Glutamatergic neuron (in vitro differentiated cells): ENCODE data around the gene CBLC. TPM values are rescaled to one million over a fixed set of nuclear protein-coding genes. Genes with fewer than 3 reads are reported as not detected.
"Not testable (repeated sequence)": the region's sequence is repeated elsewhere in the genome, so short reads cannot be mapped to it uniquely, and the experiment has no call there.

Experiments
- DNase-seq: peaks from one replicate; pipeline ENCODE4 v3.0.0; 2022
- H3K27ac Mint-ChIP-seq: one replicate; pipeline ENCODE4 v1.8.0; 2020; ENCODE audit warnings: mild to moderate bottlenecking, mixed read lengths, inconsistent platforms; ENCODE audit not compliant: unreplicated experiment
- H3K27me3 Mint-ChIP-seq: one replicate; pipeline ENCODE4 v1.8.0; 2020; ENCODE audit warnings: mild to moderate bottlenecking, moderate library complexity, mixed read lengths, inconsistent platforms; ENCODE audit not compliant: unreplicated experiment
- H3K36me3 Mint-ChIP-seq: one replicate; pipeline ENCODE4 v1.8.0; 2020; ENCODE audit warnings: mild to moderate bottlenecking, mixed read lengths, inconsistent platforms; ENCODE audit not compliant: unreplicated experiment
- H3K4me1 Mint-ChIP-seq: one replicate; pipeline ENCODE4 v1.8.0; 2020; ENCODE audit warnings: mild to moderate bottlenecking, low read depth, mixed read lengths, inconsistent platforms; ENCODE audit not compliant: unreplicated experiment
- H3K4me3 Mint-ChIP-seq: one replicate; pipeline ENCODE4 v1.8.0; 2020; ENCODE audit warnings: mild to moderate bottlenecking, mixed read lengths, inconsistent platforms; ENCODE audit not compliant: unreplicated experiment
- H3K9me3 Mint-ChIP-seq: one replicate; pipeline ENCODE4 v1.8.0; 2020; ENCODE audit warnings: mild to moderate bottlenecking, moderate library complexity, mixed read lengths, inconsistent platforms; ENCODE audit not compliant: unreplicated experiment
- total RNA-seq: library from RNA; stranded (reverse); fragmentation: NEBNext Ultra II Directional; extraction: Animal tissue kit (Norgen Biotek cat#: 25700); gene quantifications from one replicate; pipeline ENCODE4 v1.2.1, GENCODE V29; 2021; ENCODE audit not compliant: unreplicated experiment
- TF ChIP-seq, protein P1 (sequence below): fragments of 200-600 bp; sonication (generic); IDR thresholded peaks from one replicate; pipeline ENCODE4 v1.5.0; 2021; ENCODE audit not compliant: partially characterized antibody, unreplicated experiment

Gene CBLC
- total RNA-seq, 1 donor from 2014 or later, result not detected

- Mint-ChIP-seq H3K9me3 (peaks cover 1% of the 10 kb centered on the region), H3K4me3 (no peak overlapping the region), H3K27me3 (peaks cover 3% of the 10 kb centered on the region), H3K27ac (no peak overlapping the region), H3K4me1 (peaks cover under 1% of the 10 kb centered on the region), H3K36me3 (no peaks in the 10 kb centered on the region)
- no peak for DNase-seq
- TF ChIP-seq, protein P1, sequence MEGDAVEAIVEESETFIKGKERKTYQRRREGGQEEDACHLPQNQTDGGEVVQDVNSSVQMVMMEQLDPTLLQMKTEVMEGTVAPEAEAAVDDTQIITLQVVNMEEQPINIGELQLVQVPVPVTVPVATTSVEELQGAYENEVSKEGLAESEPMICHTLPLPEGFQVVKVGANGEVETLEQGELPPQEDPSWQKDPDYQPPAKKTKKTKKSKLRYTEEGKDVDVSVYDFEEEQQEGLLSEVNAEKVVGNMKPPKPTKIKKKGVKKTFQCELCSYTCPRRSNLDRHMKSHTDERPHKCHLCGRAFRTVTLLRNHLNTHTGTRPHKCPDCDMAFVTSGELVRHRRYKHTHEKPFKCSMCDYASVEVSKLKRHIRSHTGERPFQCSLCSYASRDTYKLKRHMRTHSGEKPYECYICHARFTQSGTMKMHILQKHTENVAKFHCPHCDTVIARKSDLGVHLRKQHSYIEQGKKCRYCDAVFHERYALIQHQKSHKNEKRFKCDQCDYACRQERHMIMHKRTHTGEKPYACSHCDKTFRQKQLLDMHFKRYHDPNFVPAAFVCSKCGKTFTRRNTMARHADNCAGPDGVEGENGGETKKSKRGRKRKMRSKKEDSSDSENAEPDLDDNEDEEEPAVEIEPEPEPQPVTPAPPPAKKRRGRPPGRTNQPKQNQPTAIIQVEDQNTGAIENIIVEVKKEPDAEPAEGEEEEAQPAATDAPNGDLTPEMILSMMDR, result no peak
Observed at GRCh38 chr19:44779150-44779549, 1.5 kb downstream of the CBLC start.

DNA sequence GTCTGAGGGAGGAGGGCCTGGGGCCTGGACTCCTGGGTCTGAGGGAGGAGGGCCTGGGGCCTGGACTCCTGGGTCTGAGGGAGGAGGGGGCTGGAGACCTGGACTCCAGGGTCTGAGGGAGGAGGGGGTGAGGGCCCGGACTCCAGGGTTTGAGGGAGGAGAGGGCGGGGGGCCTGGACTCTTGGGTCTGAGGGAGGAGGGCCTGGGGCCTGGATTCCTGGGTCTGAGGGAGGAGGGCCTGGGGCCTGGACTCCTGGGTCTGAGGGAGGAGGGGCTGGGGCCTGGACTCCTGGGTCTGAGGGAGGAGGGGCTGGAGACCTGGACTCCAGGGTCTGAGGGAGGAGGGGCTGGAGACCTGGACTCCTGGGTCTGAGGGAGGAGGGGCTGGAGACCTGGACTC lies 4.0 kb downstream of the CBLC start:
- H3K27ac Mint-ChIP-seq, result not testable (repeated sequence)

DNA sequence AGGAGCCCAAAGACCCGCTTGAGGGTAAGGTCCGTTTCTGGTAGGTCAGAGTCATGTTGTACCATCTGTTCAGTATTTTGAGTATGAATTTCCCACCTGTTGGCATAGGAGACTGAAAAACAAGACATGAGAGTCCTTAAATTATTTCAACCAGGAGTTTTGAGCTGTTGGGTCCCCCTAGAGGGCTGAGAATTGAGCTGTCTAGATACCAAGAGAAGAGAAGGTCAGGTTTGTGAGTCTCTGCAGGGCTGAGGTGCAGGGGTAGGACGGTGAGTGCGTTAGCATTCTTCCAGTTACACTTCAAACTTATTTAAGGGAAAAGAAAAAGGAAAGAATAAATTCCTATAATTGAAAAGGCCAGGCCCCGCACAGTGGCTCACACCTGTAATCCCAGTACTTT lies 5.0 kb downstream of the CBLC start:
- peaks cover 1% of the 10 kb centered on the region for H3K9me3 Mint-ChIP-seq

More for the DNA sequence above, 4.0 kb downstream of the CBLC start:
- H3K36me3 Mint-ChIP-seq, H3K4me3 Mint-ChIP-seq, H3K4me1 Mint-ChIP-seq, H3K27me3 Mint-ChIP-seq, DNase-seq, H3K9me3 Mint-ChIP-seq: not testable (repeated sequence)

GRCh38 chr19:44783545-44783944 lies 5.9 kb downstream of the CBLC start:
- Mint-ChIP-seq H3K36me3 (no peaks in the 10 kb centered on the region), H3K4me3 (no peak overlapping the region), H3K27me3 (peaks cover 3% of the 10 kb centered on the region), H3K9me3 (peaks cover 1% of the 10 kb centered on the region), H3K4me1 (peaks cover 2% of the 10 kb centered on the region), H3K27ac (no peak overlapping the region)
- DNase-seq, result no peak
- TF ChIP-seq, protein P1, result no peak

More for the DNA sequence above, 5.0 kb downstream of the CBLC start:
- H3K4me3 Mint-ChIP-seq, result no peak overlapping the region
- H3K36me3 Mint-ChIP-seq, result no peaks in the 10 kb centered on the region
- no peak overlapping the region for H3K27ac Mint-ChIP-seq
- H3K27me3 Mint-ChIP-seq, result peaks cover 3% of the 10 kb centered on the region
- DNase-seq, result no peak
- TF ChIP-seq, protein P1, result no peak
- H3K4me1 Mint-ChIP-seq, result peaks cover 2% of the 10 kb centered on the region

DNA sequence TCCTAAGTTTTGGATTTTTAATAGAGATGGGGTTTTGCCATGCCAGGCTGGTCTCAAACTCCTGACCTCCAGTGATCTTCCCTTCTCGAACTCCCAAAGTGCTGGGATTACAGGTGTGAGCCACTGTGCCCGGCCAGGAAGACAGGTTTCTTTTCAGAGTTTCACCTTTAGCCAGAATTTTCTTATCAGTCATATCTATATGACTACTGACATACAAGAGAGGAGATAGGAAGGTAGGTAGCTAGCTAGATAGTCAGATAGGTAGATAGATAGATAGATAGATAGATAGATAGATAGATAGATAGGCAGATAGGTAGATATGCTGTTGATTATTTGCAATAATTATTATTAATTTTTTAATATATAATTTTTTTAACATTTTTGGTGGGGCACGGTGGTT lies 7.6 kb downstream of the CBLC start:
- Mint-ChIP-seq H3K9me3 (peaks cover 3% of the 10 kb centered on the region), H3K4me1 (peaks cover 2% of the 10 kb centered on the region), H3K27ac (no peak overlapping the region), H3K4me3 (no peak overlapping the region), H3K27me3 (peaks cover 3% of the 10 kb centered on the region), H3K36me3 (no peaks in the 10 kb centered on the region)
- no peak for DNase-seq
- TF ChIP-seq, protein P1, result no peak
